Measurements from ENCODE around the gene RTN4R.

Gene RTN4R

DNA sequence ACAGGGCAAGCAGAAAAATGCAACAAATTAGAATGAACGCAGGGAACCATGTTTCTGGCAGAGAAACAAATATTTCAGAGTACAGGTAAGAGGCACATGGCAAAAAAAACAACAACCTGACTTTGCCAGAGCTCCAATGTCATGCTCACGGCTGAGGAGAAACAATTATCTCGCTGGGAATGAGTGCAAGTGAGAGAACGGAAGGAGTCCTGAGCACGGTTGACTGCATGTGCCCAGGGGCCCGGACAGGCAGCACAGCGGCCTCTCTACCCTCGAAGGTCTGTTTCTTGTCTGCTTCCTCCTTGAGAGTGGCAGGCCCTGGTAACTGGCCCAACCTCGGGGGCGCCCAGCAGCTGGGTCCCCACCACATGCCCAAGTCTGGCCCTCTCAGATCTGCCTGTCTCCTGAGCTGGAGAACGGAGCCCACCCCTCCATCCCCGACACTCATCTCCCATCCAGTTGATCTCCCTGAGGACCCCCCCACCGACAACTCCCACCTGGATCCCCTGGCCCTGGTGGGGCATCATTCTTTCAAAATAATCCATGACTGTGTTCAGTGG lies 24.6 kb upstream of the RTN4R start:
- TF ChIP-seq, protein P1, sequence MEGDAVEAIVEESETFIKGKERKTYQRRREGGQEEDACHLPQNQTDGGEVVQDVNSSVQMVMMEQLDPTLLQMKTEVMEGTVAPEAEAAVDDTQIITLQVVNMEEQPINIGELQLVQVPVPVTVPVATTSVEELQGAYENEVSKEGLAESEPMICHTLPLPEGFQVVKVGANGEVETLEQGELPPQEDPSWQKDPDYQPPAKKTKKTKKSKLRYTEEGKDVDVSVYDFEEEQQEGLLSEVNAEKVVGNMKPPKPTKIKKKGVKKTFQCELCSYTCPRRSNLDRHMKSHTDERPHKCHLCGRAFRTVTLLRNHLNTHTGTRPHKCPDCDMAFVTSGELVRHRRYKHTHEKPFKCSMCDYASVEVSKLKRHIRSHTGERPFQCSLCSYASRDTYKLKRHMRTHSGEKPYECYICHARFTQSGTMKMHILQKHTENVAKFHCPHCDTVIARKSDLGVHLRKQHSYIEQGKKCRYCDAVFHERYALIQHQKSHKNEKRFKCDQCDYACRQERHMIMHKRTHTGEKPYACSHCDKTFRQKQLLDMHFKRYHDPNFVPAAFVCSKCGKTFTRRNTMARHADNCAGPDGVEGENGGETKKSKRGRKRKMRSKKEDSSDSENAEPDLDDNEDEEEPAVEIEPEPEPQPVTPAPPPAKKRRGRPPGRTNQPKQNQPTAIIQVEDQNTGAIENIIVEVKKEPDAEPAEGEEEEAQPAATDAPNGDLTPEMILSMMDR (IDR thresholded peaks at IDR 0.05; ENCODE audit: low read depth, low read length): no peak
- no peak for TF ChIP-seq POLR2A (IDR thresholded peaks at IDR 0.05; ENCODE audit: extremely low read depth, insufficient read length)
- TF ChIP-seq MAX (IDR thresholded peaks at IDR 0.05; ENCODE audit: low read depth, low read length): no peak
- TF ChIP-seq MYC (IDR thresholded peaks at IDR 0.05; ENCODE audit: low read depth, low read length): no peak
- no peak for DNase-seq (ENCODE audit: low read depth)
- no peak overlapping the region for H3K4me3 ChIP-seq (ENCODE audit: low read depth, low read length)

- TF ChIP-seq MYC (IDR thresholded peaks at IDR 0.05; ENCODE audit: low read depth, low read length) (no peak), POLR2A (IDR thresholded peaks at IDR 0.05; ENCODE audit: extremely low read depth, insufficient read length) (no peak), MAX (IDR thresholded peaks at IDR 0.05; ENCODE audit: low read depth, low read length) (no peak)
- TF ChIP-seq, protein P1 (IDR thresholded peaks at IDR 0.05; ENCODE audit: low read depth, low read length): no peak
- no peak overlapping the region for H3K4me3 ChIP-seq (ENCODE audit: low read depth, low read length)
- DNase-seq (ENCODE audit: low read depth): no peak
Measured at GRCh38 chr22:20292108-20292507, 24.0 kb upstream of the RTN4R start.

DNA sequence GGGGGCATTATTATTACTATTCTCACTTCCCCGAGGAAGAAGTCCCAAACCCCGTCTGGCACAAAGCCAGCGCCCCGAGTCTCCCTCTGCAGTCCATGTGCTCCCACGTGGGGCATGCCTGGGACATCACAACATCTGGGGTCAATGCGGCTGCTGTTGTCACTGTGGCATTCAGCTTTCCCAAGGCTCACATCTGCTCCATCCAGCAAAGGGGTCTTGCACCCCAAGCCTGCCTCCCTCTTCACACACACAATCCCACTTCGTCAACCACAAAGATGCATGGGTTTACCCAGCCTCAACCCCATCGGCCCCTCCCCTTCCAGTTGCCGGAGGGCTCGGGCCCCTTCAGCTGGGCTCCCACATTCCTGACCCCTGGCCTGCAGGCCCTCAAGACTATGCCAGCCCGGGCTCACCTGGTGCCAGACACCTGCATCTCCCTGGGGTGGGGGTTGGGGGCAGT lies 23.5 kb upstream of the RTN4R start:
- no peak overlapping the region for H3K4me3 ChIP-seq (ENCODE audit: low read depth, low read length)
- DNase-seq (ENCODE audit: low read depth): no peak
- TF ChIP-seq, protein P1 (IDR thresholded peaks at IDR 0.05; ENCODE audit: low read depth, low read length): no peak
- TF ChIP-seq POLR2A (IDR thresholded peaks at IDR 0.05; ENCODE audit: extremely low read depth, insufficient read length) (no peak), MYC (IDR thresholded peaks at IDR 0.05; ENCODE audit: low read depth, low read length) (no peak), MAX (IDR thresholded peaks at IDR 0.05; ENCODE audit: low read depth, low read length) (no peak)

DNA sequence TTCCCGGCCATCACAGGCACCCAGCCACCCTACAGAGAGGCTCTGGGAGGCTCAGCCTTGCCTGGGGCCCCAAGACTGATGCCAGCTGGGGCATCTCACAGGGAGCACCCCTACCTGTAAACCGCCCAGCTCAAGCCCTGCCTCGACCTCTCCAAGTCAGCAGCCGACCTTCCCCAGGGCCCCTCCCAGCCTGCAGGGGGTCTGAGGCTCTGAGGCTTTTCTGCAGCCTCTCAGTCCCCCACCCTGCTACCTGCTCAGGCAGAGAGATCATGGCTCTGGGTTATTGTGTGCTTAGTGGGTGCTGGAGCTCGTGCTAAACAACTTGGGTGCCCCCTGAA lies 23.1 kb upstream of the RTN4R start:
- no peak overlapping the region for H3K4me3 ChIP-seq (ENCODE audit: low read depth, low read length)
- no peak for DNase-seq (ENCODE audit: low read depth)
- TF ChIP-seq MYC (IDR thresholded peaks at IDR 0.05; ENCODE audit: low read depth, low read length) (no peak), MAX (IDR thresholded peaks at IDR 0.05; ENCODE audit: low read depth, low read length) (no peak), POLR2A (IDR thresholded peaks at IDR 0.05; ENCODE audit: extremely low read depth, insufficient read length) (no peak)
- TF ChIP-seq, protein P1 (IDR thresholded peaks at IDR 0.05; ENCODE audit: low read depth, low read length): no peak

DNA sequence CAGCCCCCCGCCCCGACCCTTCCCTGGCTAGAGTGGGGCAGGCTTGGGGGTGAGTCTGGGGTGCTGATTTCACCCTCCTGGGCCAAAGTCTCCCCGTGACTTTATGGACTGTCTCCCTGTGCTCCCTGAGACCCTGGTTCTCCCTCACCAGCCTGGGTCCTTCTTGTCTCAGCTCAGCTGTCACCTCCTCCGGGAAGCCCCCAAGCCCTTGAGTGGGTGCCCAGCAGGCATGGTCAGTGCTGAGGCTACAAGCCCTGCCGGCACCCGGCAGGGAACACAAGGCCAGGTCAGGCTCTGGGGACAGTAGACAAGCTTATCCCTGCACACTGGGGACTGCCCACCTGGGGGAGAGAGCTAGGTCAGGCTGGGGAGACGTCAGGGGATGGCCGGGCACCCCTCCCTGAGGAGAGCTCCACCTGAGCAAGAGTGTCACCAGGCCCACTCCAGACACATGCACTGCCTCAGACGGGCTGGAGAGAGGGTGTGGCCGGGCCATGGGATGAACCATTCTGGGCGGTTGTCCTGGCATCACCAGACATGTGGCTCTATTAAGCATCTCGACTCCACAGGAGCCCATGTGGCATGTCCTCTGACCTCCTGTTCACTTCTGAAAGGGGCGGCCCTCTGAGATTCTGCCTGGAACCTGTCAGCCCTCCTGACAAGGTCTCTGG lies 22.6 kb upstream of the RTN4R start:
- TF ChIP-seq MYC (IDR thresholded peaks at IDR 0.05; ENCODE audit: low read depth, low read length) (no peak), POLR2A (IDR thresholded peaks at IDR 0.05; ENCODE audit: extremely low read depth, insufficient read length) (no peak), MAX (IDR thresholded peaks at IDR 0.05; ENCODE audit: low read depth, low read length) (no peak)
- TF ChIP-seq, protein P1 (IDR thresholded peaks at IDR 0.05; ENCODE audit: low read depth, low read length): no peak
- H3K4me3 ChIP-seq (ENCODE audit: low read depth, low read length): no peak overlapping the region
- no peak for DNase-seq (ENCODE audit: low read depth)

Measured in NB4 (cell line).